D721Med (cell line): ENCODE results near the gene ITGA1.

Source experiments
- DNase-seq: peaks from one replicate; pipeline ENCODE4 v3.0.0; 2011; ENCODE audit warnings: low spot score; ENCODE audit not compliant: insufficient read length
- FAIRE-seq: peaks from 2 replicates; lab custom pipeline; 2011; peaks lifted over from hg19 to GRCh38; lab: Jason Lieb, UNC
- TF ChIP-seq, protein P1 (sequence below): IDR thresholded peaks from 2 replicates; pipeline ENCODE4 v1.5.1; 2012; ENCODE audit warnings: mild to moderate bottlenecking, control low read depth; ENCODE audit not compliant: insufficient read depth; ENCODE audit errors: missing control alignments

ITGA1 gene

DNA sequence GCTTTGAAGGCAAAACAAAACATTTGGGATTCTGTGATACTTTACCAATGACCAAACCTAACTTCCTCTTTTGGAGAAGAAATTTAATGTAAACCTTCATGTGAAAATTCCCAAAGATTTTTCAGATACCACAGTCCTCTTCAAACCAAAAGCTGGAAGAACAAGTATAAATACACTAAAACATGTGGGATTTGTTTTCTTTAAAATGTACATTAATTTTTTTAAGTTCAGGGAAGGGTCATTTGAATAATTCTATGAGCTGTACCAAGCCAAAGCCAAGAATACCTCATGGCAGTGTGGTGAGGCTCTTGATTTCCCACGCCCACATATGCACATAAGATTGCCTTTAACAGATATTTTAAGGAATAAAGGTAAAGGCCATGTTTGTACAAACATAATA is 28.4 kb upstream of the ITGA1 start:
- no peak for FAIRE-seq
- TF ChIP-seq, protein P1, sequence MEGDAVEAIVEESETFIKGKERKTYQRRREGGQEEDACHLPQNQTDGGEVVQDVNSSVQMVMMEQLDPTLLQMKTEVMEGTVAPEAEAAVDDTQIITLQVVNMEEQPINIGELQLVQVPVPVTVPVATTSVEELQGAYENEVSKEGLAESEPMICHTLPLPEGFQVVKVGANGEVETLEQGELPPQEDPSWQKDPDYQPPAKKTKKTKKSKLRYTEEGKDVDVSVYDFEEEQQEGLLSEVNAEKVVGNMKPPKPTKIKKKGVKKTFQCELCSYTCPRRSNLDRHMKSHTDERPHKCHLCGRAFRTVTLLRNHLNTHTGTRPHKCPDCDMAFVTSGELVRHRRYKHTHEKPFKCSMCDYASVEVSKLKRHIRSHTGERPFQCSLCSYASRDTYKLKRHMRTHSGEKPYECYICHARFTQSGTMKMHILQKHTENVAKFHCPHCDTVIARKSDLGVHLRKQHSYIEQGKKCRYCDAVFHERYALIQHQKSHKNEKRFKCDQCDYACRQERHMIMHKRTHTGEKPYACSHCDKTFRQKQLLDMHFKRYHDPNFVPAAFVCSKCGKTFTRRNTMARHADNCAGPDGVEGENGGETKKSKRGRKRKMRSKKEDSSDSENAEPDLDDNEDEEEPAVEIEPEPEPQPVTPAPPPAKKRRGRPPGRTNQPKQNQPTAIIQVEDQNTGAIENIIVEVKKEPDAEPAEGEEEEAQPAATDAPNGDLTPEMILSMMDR, result no peak
- no peak for DNase-seq

DNA sequence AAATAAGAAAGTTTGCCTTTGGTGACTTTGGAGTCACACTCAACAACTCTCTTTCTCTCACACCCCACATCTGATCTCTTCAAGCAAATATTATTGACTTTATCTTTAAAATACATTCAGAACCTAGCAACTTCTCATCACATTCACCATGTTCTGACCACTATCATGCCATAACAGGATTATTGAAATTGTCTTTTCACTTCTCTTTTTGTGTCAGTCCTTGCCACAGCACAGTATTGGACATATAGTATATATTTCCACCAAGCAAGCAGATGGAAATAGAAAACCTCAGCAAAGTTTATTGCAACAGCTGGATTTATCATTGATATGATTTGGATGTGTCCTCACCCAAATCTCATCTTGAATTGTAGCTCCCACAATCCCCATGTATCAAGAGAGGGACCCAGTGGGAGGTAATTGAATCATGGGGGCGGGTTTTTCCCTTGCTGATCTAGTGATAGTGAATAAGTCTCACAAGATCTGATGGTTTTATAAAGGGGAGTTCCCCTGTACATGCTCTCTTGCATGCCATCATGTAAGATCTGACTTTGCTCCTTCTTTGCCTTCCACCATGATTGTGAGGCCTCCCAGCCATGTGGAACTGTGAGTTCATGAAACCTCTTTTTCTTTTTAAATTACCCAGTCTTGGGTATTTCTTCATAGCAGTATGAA is 26.9 kb upstream of the ITGA1 start:
- FAIRE-seq, result no peak
- TF ChIP-seq, protein P1, result no peak
- DNase-seq, result no peak

DNA sequence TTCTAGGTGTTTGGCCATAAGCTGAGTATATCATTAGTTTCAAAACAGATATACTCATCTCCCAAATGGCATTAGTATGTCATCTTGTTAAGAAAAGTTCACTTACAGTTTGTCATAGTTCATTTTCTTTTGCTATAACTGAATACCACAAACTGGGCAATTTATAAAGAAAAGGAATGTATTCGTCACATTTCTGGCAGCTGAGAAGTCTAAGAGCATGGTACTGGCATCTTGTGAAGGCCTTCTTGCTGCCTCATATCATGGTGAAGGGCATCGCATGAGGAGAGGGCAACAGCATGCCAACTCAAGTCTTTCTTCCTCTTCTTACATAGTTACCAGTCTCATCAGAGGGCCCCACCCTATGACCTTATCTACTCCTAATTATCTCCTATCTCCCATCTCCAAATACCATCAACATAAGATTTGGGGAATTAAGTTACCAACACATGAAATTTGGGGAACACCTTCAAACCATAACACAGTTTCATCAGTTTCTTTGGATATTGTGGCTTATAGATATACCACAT is 20.4 kb upstream of the ITGA1 start:
- DNase-seq, result no peak
- no peak for FAIRE-seq
- TF ChIP-seq, protein P1, result no peak

DNA sequence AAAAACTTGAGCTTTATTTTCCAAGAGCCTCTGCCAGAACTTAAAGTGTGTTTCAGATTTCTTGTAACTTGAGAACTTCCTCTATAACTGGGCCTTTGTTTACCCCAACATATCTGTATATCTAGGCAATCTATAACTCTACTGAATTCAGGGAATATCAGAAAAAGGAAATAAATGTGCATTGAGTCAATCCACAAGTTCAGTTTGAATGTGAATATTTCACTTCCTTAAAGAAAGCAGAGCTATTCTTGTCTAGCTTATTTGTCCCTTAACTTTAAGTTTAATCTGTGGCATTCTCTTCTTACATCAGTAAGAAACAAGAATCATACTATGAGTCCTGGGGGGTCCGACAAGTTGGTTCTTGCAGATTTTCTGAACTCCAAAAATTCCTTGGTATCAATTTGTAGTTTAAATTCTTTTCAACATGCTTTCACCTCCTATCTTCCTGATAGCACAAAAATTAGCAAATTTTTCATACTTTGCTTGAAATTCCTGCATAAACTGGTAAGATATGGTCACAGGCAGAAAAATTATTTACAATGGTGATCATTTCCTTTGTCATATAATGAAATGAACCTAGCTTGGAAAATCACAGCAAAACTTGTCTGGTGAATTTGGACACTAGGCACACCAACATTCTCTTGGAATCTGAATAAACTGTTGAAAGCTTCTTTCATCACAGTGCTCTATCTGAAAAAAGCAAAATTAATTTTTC is 19.8 kb upstream of the ITGA1 start:
- TF ChIP-seq, protein P1, result no peak
- no peak for DNase-seq
- no peak for FAIRE-seq

DNA sequence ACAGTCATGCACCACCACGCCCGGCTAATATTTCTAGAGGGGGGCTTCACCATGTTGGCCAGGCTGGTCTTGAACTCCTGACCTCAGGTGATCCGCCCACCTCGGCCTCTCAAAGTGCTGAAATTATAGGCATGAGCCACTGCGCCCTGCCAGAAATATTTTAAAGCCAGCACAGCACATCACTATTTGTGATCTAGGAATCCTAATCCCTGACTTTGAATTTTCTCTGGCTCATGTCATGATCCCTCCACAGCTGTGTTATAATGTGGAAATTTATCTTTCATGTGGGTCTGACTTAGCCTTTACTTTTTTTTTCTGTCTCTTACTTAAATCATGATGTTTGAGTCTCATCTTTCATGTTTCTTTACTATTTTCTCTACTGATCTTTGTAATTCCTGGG is 18.7 kb upstream of the ITGA1 start:
- no peak for FAIRE-seq
- no peak for DNase-seq
- TF ChIP-seq, protein P1, result no peak

DNA sequence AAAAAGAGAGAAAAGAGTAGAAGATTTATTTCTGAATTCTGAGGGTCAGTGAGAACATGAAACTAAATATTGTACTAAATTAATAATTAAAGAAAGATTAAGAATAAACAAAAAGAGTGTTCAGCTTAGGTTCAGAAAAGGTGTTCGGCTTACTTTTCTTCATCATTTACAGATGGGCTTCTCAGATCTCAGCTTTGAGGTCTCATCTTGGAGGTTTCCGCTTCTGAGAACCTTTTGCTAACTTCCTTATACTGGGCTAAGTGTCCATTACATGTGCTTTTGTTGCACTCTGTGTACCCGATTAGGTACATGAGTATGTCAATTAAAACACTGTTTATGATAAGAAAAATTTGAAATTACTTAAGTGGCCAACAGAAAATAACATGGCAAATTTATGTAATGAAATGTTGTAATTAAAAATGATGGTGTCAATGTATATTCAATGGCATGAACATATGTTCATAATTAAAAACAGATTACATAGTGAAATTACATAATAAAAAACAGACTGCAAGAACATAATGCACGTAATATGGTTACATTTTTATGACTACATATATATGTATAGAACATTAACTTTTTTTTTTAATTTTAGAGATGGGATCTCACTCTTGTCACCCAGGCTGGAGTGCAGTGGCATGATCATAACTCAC is 17.3 kb upstream of the ITGA1 start:
- TF ChIP-seq, protein P1, result no peak
- FAIRE-seq (no peak), DNase-seq (no peak)
